GM19463 (cell line): Measurements from ENCODE around the gene LRP2.
"Not testable (repeated sequence)": the region's sequence is repeated elsewhere in the genome, so short reads cannot be mapped to it uniquely, and the experiment has no call there.

Experiments used
- ATAC-seq: cut with Tn5 transposase; IDR thresholded peaks from one replicate; pipeline ENCODE4 v1.9.1; 2021; ENCODE audit warnings: mild to moderate bottlenecking, moderate library complexity; ENCODE audit not compliant: unreplicated experiment

Gene LRP2

GRCh38 chr2:169301596-169302335, 60.6 kb downstream of the LRP2 start:
- no peak for ATAC-seq

DNA sequence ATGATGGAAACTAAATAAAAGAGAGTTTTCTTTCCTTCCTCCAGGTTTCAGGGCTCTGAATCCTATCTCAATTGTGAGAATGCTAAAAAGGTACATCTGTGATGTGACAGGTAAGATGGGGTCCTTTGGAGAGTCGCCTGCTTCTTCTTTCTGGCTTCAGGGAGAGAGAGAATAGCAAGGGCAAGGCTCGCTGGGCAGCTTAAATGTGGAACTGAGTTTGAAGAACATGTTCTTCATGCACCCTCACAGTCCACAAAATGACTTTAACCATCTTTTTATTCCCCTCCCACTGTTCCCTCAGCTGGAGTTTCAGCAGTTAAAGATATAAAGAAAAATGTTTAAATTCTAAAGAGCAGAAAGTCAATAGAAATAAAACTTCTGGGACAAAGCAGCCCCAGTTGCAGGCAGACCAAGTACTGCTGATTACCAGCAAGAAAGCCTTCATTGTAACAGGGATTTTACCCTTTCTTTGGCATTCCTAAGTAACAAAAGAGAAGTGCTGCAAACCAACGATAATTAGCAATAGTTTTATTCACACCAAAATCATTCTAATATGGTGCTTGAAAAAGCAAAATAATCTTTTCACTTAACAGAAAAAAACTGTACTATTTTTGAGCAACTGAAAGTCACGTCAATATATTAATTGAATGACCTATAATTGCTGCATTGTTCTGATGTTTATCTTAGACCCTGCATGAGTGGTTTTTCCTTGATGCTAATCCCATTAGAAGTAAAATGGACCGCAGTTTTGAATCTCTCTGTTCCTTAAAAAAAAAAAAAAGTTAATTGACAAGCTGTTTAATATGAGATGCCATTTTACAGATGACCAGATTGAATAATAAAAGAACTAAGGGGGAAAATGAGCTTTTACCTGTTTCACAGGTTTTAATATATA, 61.5 kb downstream of the LRP2 start:
- ATAC-seq = no peak

DNA sequence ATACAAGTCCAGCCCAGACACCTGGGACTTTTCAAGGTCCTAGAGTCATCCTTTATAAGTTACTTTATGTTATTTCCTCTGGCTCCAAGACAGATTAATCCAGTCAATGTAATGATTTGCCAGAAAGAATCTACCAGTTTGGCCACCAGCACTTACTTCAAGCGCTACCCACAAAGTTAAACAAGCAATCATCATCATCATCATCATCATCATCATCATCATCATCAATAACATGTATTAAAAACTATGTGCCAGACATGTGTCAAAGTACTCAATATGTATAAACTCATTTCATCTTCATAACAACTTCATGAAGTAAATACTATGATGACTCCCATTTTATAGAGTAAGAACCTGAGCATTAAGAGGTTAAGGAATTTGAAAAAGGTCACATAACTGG, 64.3 kb downstream of the LRP2 start:
- ATAC-seq = no peak

GRCh38 chr2:169294001-169294675, 68.2 kb downstream of the LRP2 start:
- no peak for ATAC-seq

DNA sequence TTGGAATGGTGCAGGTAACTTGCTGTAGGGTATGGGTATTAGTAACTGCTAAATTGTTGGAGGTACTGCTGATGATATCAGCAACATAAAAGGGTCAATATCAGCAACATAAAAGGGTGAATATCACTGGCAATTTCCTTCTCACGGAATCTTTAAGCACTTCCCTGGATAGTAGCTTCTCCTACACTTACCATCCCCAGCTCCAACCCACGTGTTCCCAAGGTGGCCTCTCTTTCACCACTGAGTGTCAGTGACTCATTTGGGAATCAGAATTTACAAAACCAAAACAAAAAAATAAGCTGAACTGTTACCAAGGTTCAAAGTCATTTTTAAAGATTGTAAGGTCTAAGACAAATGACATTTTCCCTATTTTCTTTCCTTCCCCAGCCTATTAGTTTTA, 70.8 kb downstream of the LRP2 start:
- ATAC-seq = no peak

- no peak for ATAC-seq
These were observed 71.9 kb downstream of the LRP2 start for GRCh38 chr2:169290433-169290832.

DNA sequence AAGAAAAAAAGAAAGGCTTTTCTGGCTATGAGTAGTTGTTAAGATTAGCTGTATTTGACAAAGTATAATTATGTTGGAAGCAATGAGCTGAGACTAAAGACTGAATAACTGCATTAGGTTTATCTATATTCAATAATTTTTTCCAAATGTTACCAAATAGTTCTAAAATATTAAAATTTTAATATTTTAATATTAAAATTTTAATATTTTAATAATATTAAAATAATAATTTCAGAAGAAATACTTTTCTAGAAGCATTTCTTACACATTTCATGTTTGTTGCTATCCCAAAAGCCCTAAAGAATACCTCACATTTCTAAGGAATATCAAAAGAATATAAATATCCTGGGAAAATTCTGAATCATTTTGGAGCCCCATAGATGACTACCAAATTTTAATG, 74.7 kb downstream of the LRP2 start:
- no peak for ATAC-seq

GRCh38 chr2:169286624-169287231, 75.6 kb downstream of the LRP2 start:
- ATAC-seq = no peak

GRCh38 chr2:169285531-169286235, 76.7 kb downstream of the LRP2 start:
- ATAC-seq = no peak

GRCh38 chr2:169280502-169280901, 81.8 kb downstream of the LRP2 start:
- no peak for ATAC-seq

DNA sequence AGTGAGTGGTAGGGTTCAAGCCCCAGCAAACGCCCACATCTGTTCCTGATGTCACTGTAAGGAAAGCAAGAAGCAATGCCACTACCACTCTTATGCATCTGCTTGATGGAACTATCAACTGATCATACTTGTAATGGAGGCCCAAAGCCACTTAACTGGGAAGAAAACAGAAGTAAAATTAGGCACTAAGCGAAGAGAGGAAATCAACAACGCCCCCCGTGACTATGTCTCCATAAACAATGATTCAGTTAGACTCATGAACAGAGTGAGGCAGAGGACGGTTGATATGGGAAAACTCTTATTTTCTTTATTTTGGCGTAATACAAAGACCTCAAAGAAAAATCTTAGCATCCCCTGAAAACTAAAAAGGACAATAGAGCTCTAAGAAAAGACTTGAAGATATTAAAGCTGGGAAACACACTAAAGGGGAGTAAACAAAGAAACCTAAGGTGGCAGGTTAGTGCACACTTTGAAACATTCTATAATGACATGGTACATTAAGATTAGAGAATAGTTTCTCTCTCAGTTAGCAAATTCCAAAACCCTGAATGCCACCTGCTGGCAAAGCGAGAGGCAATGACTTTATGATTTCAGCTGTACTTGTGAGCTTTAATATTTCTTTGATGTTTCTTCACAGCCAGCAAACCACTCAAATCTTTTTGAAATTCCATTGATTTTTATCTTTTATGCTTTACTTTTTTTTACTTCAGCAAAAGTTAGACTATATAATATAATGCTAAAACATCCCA, 86.5 kb downstream of the LRP2 start:
- ATAC-seq = no peak

DNA sequence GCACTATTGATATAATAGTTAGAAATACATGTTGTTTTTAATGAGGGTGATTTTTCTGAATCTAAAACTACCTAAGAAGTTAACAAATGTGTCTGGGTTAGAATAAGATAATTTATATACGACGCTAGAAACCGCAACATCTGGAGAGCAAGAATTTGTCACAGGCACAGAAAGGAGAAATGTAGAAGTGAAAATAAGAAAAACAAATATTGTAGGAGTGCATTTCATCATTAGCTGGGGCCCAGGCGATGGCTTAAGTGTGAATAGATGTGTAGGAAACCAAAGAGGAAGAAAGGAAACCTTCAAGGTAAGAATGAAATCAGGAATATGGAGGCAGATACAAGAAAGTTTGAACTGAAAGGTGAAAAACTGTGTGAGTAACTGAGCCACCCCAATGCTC, 90.3 kb downstream of the LRP2 start:
- no peak for ATAC-seq

DNA sequence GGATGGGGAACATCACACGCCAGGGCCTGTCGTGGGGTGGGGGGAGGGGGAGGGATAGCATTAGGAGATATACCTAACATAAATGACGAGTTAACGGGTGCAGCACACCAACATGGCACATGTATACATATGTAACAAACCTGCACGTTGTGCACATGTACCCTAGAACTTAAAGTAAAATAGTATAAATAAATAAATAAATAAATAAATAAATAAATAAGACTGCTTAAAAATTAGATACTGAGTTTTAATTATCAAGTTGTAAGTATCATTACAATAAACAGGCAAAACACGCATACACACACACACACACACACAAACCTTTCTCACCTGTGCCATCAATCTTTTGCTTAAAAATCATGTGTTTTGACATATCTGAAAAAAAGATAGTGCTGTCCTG, 91.8 kb downstream of the LRP2 start:
- ATAC-seq = not testable (repeated sequence)

DNA sequence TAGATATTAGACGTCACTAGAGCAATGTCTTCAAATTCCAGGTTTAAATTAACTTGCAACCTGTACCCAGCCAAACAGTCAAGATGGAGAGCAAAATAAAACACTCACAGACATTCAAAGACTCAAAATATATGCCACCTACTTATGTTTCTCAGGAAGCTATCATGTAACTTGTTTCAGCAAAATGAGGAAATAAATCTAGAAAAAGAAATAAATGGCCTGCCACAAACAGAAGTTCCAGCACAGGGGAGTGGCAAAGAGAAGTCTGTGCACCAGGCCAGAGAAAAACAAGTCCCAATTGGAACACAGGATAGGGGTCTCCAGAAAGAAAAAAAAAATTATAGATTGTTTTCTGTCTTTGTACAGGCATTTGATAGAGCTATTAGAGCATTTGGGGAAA, 96.7 kb downstream of the LRP2 start:
- no peak for ATAC-seq

- ATAC-seq = no peak
These were observed 101.3 kb downstream of the LRP2 start for GRCh38 chr2:169260846-169261642.

DNA sequence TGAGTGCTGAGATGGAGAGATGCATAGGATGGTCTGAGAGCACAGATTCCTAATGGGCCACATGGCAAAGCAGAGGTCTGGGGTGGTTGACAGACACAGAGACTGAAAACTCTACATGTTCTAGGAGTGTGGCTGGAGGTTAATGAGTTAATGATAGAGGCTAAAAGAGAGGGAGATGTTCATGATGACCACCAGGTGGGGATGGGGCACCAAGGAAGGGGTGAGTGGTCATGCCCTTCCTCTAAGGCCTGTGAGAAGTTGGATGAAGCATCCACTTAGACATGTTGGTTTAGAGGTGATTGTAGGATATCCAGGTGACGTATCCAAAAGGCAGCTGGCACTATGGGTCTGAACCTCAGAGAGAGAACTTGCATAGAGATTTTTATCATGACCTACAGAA, 102.1 kb downstream of the LRP2 start:
- no peak for ATAC-seq

DNA sequence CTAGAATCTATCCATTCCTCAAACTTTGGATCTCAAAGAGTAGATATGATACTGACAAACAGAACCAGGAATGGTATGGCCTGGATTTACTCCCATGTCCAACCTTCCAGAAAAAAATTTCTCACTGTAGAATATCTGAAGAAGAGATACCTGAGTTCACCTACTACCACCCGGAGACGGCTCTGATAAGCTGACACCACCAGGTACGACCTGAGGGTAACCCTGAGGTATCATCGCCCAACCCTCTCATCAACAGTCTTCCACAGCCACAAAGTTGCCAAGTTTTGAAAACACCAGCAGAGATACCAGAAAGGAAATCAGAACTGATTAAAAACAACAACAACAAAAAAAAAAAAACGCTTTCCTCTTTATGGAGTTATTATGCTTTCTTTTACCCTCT, 102.9 kb downstream of the LRP2 start:
- ATAC-seq = no peak

GRCh38 chr2:169258045-169258601, 104.2 kb downstream of the LRP2 start:
- no peak for ATAC-seq

GRCh38 chr2:169254774-169255173, 107.6 kb downstream of the LRP2 start:
- no peak for ATAC-seq
